ELF-1 (cell line): ENCODE results near the gene PHACTR4.
"Not testable (repeated sequence)": the region's sequence is repeated elsewhere in the genome, so short reads cannot be mapped to it uniquely, and the experiment has no call there.

Experiments
- DNase-seq: peaks from one replicate; pipeline ENCODE4 v3.0.0-alpha.2; 2016; ENCODE audit warnings: low read depth, low spot score

Gene PHACTR4

GRCh38 chr1:28370239-28371009 lies 884 bp downstream of the PHACTR4 start:
- DNase-seq, result peak; percentile 55

DNA sequence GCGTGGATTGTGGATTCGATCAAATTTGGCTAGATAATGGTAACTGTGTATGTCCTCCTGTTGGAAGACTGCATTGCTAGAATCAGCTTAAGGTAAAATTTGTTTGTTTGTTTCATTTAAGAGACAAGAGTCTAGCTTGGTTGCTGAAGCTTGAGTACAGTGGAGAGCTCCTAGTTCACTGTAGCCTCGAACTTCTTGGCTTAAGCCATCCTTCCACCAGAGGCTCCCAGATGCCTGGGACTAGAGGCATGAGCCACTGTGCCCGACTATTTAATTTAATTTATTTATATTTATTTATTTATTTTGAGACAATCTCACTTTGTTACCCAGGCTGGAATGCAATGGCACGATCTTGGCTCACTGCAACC lies 1.5 kb downstream of the PHACTR4 start:
- no peak for DNase-seq

- not testable (repeated sequence) for DNase-seq
These were observed 3.9 kb downstream of the PHACTR4 start for GRCh38 chr1:28373450-28373849.

DNA sequence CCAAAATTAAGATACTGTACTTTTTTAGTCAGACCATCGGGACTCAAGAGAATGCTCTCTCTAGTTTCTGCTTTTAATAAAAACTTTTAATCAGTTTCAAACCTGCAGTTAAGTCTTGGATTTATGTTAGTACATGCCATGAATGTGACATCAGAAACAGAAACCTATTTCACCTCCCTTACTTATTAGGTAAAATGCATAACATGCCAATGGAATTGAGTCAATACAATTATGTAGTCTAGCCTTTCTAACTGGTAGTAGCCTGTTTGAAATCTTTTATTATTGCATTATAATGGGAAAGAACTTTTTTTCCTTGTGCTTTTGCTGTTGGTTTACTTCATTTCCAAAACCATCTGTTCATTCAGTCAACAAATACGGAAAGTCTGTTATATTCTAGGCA lies 4.8 kb downstream of the PHACTR4 start:
- DNase-seq, result no peak

GRCh38 chr1:28375598-28375997 lies 6.1 kb downstream of the PHACTR4 start:
- not testable (repeated sequence) for DNase-seq

- DNase-seq, result not testable (repeated sequence)
These were observed 6.7 kb downstream of the PHACTR4 start for GRCh38 chr1:28376195-28376594.

DNA sequence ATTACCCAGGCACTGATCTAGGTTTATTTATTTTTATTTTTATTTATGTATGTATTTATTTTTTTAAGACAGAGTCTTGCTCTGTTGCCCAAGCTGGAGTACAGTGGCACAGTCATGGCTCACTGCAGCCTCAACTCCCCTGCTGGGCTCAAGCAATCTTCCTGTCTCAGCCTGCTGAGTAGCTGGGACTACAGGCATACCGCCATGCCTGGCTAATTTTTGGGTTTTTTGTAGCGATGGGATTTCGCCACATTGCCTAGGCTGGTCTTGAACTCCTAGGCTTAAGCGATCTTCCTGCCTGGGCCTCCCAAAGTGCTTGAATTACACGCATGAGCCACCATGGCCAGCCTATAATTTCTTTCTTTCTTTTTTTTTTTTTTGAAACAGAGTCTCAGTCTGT lies 9.4 kb downstream of the PHACTR4 start:
- DNase-seq, result no peak

DNA sequence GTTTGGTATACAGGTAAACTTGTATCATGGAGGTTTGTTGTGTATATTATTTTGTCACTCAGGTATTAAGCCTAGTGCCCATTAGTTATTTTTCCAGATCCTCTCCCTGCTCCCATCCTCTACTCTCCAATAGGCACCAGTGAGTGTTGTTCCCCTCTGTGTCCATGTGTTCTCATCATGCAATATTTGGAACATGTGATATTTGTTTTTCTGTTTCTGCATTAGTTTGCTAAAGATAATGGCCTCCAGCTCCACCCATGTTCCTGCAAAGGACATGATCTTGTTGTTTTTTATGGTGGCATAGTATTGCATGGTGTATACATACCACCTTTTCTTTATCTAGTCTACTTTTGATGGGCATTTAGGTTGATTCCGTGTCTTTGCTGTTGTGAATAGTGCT lies 10.9 kb downstream of the PHACTR4 start:
- no peak for DNase-seq

DNA sequence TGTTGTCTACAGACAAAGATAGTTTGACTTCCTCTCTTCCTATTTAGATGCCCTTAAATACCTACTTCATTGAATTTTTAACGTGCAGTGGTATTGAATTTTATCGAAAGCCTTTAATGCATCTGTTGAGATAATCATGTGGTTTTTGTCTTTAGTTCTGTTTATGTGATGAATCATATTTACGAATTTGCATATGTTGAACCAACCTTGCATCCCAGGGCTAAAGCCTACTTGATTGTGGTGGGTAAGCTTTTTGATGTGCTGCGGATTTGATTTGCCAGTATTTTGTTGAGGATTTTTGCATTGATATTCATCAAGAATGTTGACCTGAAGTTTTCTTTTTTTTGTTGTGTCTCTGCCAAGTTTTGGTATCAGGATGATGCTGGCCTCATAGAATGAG lies 14.2 kb downstream of the PHACTR4 start:
- DNase-seq, result not testable (repeated sequence)

GRCh38 chr1:28392027-28392652 lies 22.6 kb downstream of the PHACTR4 start:
- no peak for DNase-seq

DNA sequence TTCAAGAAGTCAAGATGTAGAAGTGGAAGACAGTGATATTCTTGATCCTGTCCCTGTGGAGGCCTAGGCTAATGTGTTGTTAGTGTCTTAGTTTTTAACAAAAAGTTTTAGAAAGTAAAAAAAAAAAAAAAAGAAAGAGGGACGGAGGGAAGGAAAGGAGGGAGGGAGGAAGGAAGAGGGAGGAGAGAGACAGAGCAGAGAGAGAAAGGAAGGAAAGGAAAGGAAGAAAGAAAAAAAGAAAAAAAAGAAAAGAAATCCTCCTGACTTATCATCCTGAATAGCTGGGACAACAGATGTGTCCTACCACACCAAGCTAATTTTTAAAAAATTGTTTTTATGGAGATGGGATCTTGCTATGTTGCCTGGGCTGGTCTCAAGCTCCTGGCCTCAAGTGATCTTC lies 24.6 kb downstream of the PHACTR4 start:
- DNase-seq, result no peak

- no peak for DNase-seq
These were observed 25.6 kb downstream of the PHACTR4 start for GRCh38 chr1:28395181-28395580.

- no peak for DNase-seq
These were observed 32.2 kb downstream of the PHACTR4 start for GRCh38 chr1:28401760-28402159.

GRCh38 chr1:28409090-28409489 lies 39.5 kb downstream of the PHACTR4 start:
- DNase-seq, result no peak

DNA sequence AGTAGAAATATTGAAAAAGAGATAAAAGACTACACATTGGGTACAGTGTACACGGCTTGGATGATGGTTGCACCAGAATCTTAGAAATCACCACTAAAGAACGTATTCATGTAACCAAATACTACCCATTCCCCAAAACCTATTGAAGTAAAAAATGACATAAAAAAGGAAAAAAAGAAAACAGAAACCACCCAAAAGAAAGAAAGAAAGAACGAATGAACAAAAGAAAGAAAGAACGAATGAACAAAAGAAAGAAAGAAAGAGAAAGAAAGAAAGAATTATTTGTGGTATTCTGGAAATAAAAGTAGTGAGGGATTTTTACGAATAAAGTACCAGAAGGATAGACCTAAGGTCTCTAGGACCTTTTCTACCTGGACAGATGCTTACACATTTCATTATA lies 42.1 kb downstream of the PHACTR4 start:
- DNase-seq, result no peak

GRCh38 chr1:28412731-28413130 lies 43.2 kb downstream of the PHACTR4 start:
- DNase-seq, result no peak

GRCh38 chr1:28416509-28417194 lies 47.1 kb downstream of the PHACTR4 start:
- DNase-seq, result no peak

DNA sequence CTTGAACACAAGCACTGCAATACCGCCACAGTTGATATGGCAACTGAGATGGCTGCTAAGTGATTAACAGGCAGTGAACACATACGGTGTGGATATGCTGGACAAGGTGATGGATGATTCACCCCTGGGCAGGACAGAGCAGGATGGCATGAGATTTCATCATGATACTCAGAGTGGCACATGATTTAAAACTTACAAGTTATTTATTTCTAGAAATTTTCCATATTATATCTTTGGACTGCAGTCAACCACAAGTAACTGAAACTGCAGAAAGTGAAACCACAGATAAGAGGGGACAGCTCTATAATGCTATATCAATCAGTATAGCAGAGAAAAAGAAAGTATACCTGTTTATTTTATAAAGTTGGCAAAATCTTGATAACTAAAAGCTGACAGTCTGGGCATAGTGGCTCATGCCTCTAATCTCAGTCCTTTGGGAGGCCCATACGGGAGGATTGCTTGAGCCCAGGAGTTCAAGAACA lies 47.9 kb downstream of the PHACTR4 start:
- DNase-seq, result no peak

DNA sequence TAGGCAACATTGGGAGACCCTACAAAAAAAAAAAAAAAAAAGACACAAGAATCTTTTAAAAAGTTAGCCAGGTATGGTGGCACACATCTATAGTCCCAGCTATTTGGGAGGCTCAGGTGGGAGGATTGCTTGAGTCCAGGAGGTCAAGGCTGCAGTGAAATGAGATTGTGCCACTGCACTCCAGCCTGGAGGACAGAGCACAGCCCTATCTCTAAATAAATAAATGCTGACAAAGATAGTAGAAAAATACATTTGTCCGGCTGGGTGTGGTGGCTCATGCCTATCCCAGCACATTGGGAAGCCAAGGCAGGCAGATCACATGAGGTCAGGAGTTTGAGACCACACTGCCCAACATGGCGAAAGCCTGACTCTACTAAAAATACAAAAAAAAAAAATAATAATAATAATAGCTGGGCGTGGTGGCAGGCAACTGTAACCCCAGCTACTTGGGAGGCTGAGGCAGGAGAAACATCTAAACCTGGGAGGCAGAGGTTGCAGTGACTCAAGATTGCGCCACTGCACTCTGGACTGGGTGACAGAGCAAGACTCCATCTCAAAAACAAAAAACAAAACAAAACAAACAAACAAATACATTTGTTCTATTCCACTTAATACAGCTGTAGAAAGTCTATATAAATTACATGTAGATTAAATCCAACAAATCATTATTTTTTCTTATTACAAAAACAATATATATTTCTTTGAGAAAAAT lies 48.5 kb downstream of the PHACTR4 start:
- DNase-seq, result no peak

DNA sequence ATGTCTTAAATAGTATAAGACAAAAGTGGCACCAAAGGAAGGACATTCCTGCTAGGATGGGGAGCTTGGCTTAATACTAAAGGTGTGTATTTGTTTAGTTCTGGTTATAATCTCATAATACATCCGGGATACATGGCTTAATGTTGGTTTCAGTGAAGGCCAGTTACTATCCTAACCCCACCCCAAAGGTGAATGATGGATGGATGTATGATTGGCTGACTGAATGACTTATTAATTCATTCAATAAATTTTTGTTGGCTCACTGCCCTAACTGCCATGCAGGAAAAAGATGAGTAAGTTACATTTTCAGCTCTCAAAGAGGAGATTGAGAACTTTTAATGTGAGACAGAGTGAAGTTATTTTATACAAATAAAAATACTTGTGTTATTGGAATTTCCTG lies 52.2 kb downstream of the PHACTR4 start:
- DNase-seq, result no peak

- no peak for DNase-seq
These were observed 57.3 kb downstream of the PHACTR4 start for GRCh38 chr1:28426831-28427230.

GRCh38 chr1:28428012-28428411 lies 58.5 kb downstream of the PHACTR4 start:
- DNase-seq, result no peak
